ENCODE data around the gene PGLYRP4. TPM values are rescaled to one million over a fixed set of nuclear protein-coding genes. Genes with fewer than 3 reads are reported as not detected.

PGLYRP4 gene
- total RNA-seq, 1 experiment from 2014 or later: not detected

- Histone ChIP-seq H3K4me1 (ENCODE audit: control insufficient read depth, insufficient read depth, low read length) (no peaks in the 10 kb centered on the region), H3K9me3 (ENCODE audit: control insufficient read depth, insufficient read depth, low read depth, low read length) (no peaks in the 10 kb centered on the region), H3K36me3 (ENCODE audit: control insufficient read depth, insufficient read depth, low read length) (no peaks in the 10 kb centered on the region), H3K27me3 (ENCODE audit: control insufficient read depth, insufficient read depth, low read length) (peaks cover 16% of the 10 kb centered on the region), H3K27ac (ENCODE audit: low read length) (no peak overlapping the region), H3K4me3 (ENCODE audit: low read depth in 2 of 2, low read length in 2 of 2) (no peak overlapping the region)
- ATAC-seq (no peak), DNase-seq (ENCODE audit: low read depth, low spot score) (no peak)
- no peak for TF ChIP-seq REST (IDR thresholded peaks at IDR 0.05; ENCODE audit: insufficient read depth in 1 of 2, low read depth in 2 of 2, low read length in 1 of 2)
- no peak for TF ChIP-seq POLR2AphosphoS5 (IDR thresholded peaks at IDR 0.05; ENCODE audit: low read depth, low read length)
- TF ChIP-seq TCF7L2 (IDR thresholded peaks at IDR 0.05; ENCODE audit: low read depth, low read length): no peak
- no peak for TF ChIP-seq SIN3A (IDR thresholded peaks at IDR 0.05; ENCODE audit: borderline replicate concordance, insufficient read depth, low read depth, low read length)
- TF ChIP-seq CTCF (IDR thresholded peaks at IDR 0.05): no peak
- ChIA-PET POLR2A (no interaction called here), CTCF (no interaction called here)
- in situ Hi-C loops (cut with HindIII; ENCODE audit: low pct_unique_long_range_greater_than_20kb, low sequenced_read_pairs) (loop anchor here (25.0 kb wide), 1 partner anchor 238 kb away; the partner anchor contains the start of genes S100A14 and S100A16), intact Hi-C loops (cut with micrococcal nuclease; ENCODE audit: unreplicated experiment) (no loop called here)
- BruUV-seq (replicated peaks): no TSS peak
Measured at GRCh38 chr1:153374071-153374470, 25.4 kb upstream of the PGLYRP4 start.

- Histone ChIP-seq H3K27me3 (ENCODE audit: control insufficient read depth, insufficient read depth, low read length) (peaks cover 10% of the 10 kb centered on the region; the same call in 1 of the 2 replicates), H3K27ac (ENCODE audit: low read length) (no peak overlapping the region), H3K36me3 (ENCODE audit: control insufficient read depth, insufficient read depth, low read length) (no peaks in the 10 kb centered on the region), H3K9me3 (ENCODE audit: control insufficient read depth, insufficient read depth, low read depth, low read length) (no peaks in the 10 kb centered on the region), H3K4me3 (ENCODE audit: low read depth in 2 of 2, low read length in 2 of 2) (no peak overlapping the region), H3K4me1 (ENCODE audit: control insufficient read depth, insufficient read depth, low read length) (no peaks in the 10 kb centered on the region)
- ChIA-PET CTCF (no interaction called here), POLR2A (no interaction called here)
- BruUV-seq (replicated peaks): no TSS peak
- DNase-seq (ENCODE audit: low read depth, low spot score) (no peak), ATAC-seq (no peak)
- intact Hi-C loops (cut with micrococcal nuclease; ENCODE audit: unreplicated experiment): no loop called here
- in situ Hi-C loops (cut with HindIII; ENCODE audit: low pct_unique_long_range_greater_than_20kb, low sequenced_read_pairs): loop anchor here (25.0 kb wide), 1 partner anchor 240 kb away; the partner anchor contains the start of genes S100A14 and S100A16
- TF ChIP-seq REST (IDR thresholded peaks at IDR 0.05; ENCODE audit: insufficient read depth in 1 of 2, low read depth in 2 of 2, low read length in 1 of 2) (no peak), TCF7L2 (IDR thresholded peaks at IDR 0.05; ENCODE audit: low read depth, low read length) (no peak), SIN3A (IDR thresholded peaks at IDR 0.05; ENCODE audit: borderline replicate concordance, insufficient read depth, low read depth, low read length) (no peak), CTCF (IDR thresholded peaks at IDR 0.05) (no peak)
Measured at GRCh38 chr1:153372571-153372970, 23.9 kb upstream of the PGLYRP4 start.

Data from Panc1 (cell line).